DMS53 treated with DMSO at 0.1 percent for 48 hours (cell line): Measurements from ENCODE around the gene PRRG1.
"Not testable (repeated sequence)": the region's sequence is repeated elsewhere in the genome, so short reads cannot be mapped to it uniquely, and the experiment has no call there.

Experiments used
- DNase-seq: peaks from one replicate; lab custom pipeline; 2025; ENCODE audit not compliant: unreplicated experiment; lab: John Stamatoyannopoulos, UW

The PRRG1 gene

DNA sequence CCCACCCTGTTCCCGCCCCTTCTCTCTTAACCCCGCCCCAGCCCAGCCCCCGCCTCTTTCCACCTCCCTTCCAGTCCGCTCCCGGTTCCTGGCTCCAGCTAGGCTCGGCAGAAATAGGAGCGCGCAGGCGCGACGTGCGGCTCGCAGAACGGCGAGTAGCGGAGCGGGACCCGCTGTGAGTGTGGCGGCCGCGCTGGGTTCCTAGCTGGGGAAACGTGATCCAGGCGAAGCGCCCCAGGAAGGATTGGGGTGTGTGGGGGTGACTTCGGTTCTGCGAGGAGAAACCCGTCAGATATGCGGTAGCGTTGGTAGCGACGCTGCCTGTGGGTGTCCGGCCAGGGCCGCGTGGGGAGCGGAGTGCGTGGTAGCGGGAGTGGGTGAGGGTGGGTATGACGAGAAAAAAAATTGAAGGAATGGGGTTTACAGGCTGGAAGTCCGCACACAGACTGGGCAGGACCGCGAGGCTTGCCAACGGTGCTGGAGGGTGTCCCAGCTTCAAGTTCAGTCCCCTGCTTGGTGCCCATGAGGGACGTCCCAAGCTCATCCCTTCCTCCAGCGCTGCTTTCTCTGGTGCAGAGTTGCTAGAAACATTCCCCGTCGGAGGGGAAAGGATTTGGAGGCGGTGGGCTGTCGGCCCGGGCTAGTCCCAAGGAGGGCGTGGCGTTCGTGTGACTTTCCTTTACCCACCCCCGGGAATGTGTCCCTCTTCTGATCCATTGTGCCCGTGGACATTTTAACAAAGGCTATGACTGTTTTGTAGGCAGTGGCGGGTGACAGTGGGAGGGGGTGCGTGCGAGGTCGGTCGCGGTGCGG, at the start of gene PRRG1:
PRRG1 (plus strand) TSS at position 144 of the 813 bp plus-strand sequence. CDS start 56,886 bp downstream, outside the sequence.
- DNase-seq = peak; percentile 52

DNA sequence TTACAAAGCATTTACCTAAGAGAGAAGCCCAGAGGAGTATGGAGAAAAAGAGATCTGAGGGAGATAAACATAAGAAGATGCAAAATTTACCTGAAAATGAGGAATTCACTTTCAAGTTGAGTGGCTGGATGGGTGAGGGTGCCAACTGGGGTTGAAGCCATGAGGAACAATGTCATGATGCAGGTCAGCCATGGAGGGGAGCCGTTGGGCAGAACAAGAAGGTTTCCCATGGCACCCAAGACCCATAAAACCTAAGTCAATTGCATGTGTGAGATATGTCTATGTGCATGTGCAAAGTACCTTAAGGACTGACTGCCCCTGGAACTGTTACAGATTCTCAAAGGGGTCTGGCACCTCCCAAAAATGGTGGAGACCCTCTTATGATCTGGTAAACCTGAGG, 46.6 kb upstream of the PRRG1 start:
- peak; percentile 9 for DNase-seq

DNA sequence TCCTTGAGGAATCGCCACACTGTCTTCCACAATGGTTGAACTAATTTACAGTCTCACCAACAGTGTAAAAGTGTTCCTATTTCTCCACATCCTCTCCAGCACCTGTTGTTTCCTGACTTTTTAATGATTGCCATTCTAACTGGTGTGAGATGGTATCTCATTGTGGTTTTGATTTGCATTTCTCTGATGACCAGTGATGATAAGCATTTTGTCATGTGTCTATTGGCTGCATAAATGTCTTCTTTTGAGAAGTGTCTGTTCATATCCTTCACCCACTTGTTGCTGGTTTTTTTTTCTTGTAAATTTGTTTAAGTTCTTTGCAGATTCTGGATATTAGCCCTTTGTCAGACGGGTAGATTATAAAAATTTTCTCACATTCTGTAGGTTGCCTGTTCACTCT, 43.9 kb upstream of the PRRG1 start:
- DNase-seq = not testable (repeated sequence)

DNA sequence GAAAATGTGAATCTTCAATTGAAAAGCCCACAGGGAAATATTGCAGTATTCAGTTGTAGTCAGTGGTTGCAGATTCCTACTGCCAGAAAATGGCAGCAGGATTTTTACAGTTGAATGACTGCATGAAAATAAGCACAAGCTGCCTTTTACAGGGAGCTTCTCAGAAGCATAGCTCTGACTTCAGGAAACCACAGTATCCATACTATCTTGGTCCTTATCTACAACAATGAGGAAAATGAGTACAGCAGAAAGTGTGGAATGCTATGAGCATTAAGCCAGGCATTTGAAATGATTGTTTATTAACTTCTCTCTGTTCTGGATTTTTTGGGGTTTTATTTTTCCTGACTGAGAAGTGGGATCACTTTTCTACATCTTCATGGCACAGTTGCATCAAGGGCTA, 34.6 kb upstream of the PRRG1 start:
- no peak for DNase-seq

DNA sequence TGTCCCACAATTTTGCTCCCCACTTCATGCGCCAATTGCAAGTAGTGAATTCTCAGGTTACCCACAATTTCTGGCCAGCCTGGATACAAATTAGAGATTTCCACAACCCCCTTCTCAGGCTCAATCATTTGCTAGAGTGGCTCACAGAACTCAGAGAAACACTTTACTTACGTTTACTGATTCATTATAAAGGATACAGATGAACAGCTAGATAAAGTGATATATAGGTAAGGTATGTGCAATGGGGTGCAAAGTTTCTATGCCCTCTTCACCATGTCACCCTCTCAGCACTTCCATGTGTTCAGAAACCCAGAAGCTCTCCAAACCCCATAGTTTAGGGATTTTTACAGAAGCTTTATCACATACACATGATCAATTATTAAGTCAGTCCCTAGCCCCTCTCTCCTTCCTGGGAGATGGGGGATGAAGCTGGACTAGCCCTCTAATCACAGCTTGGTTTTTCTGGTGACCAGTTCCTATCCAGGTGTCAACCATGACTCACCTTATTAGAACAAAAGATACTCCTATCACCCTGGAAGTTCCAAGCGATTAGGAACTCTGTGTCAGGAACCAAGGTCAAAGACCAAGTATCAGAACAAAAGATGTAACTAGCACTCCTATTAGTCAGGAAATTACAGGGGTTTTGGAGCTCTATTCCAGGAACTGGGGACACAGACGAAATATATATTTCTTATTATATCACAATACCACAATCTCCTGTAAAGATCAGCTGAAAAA, 33.5 kb upstream of the PRRG1 start:
- DNase-seq = no peak

DNA sequence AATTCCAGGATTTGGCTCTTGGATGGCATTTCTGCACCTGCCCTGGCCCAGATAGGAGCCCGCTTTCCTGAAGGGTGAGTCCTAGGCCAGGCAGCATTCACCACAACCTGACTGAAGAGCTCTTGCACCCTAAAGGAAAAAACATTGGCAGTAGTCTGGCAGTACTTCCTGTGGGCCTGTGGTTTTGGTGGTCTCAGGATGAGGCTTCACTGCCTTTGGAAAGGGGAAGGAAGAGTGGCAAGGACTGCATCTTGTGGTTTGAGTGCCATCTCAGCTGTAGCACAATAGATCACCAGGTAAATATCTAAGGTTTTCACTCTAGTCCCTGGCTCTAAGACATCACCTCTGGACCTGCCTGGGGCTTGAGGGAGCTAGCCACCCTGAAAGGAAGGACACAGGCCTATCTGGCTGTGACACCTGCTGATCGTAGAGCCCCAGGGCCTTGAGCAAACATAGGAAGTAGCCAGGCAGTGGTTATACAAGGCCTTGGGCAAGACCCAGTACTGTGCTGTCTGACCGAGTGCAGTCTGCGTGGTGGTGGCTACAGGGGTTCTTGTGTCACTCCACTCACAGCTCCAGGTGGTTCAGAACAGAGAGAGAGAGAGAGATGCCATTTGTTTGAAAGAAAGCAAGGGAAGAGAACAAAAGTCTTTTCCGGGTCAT, 28.5 kb upstream of the PRRG1 start:
- DNase-seq = no peak

DNA sequence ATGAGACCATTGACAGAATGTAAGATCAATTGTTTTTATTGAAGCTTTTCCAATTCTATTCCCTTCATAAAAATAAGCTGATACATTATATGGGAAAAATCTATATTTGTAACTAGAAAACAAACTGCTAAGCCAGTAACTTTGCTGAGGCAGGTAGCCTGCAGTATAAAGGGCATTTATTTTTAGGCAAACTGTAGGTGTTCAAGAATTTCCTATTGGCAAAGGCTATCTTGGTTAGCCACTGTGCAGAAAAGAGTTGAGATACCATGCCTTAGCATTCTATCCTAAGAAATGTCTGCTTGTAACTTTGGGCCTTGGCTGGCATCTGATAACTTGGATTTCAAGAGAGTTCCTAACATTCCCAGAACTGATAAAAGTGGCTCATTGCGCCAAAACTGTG, 18.5 kb upstream of the PRRG1 start:
- no peak for DNase-seq

DNA sequence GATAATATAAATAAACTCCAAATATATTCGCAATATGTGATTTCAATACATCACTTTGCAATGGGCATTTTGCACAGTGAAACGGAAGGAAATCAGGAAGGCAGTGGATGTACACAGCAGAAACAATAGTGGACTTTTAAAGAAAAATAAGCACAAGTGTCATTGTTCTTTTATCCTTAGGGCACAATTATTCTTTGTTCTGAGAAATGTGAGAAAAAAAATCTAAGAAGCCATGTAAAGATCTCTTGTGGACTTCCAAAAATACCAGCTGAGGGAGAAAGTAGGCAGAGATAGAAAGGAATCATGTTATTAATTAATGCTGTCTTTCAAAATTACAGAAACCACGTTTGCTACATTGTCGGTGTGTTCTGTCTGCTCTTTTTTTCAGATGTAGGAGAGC, 17.6 kb upstream of the PRRG1 start:
- no peak for DNase-seq

DNA sequence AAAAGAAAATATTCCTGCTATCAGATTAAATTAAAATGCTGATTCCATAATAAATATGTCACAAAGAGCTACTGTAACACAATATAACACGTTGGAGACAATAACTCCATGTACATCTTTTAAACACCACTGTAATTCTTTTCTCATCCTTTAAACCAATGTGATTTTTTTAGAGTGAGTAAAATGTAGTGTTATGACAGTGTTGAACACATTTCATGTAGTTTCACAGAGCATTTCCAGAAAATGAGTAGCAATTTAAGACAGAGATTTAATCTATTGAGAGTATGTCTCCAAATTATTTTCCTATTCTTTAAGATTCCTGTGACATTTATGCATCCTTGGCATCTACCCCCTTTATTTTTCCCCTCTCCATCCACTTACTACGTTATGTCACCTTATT, 17.1 kb upstream of the PRRG1 start:
- no peak for DNase-seq

DNA sequence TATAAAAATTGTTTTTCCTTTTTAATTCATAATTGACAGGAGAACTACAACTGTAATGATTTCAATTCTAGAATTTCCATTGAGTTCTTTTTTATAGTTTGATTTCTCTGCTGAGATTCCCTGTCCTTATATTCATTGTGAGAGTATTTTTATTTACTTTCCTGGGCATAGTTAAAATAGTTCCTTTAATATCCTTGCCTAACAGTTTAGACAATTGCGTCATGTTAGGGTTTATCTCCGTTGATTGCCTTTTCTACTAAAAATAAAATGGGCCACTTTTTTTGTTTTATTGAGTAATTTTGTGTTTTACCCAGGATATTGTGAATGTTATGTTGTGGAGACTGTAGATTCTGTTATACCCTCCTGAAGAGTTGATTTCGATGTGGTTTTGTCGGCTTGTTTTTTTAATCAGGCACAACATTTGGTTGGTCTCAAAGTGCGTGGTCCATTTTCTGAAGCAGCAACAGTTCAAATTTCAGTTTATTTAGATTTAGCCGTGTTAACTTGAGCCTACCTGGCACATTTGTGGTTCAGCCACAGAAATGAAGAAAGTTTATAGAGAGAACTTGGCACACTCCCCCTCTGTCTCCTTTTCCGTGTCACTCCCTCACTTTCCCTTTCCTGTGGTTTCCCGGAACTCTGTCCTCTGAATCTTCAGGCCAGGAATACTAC, 16.0 kb upstream of the PRRG1 start:
- DNase-seq = no peak

DNA sequence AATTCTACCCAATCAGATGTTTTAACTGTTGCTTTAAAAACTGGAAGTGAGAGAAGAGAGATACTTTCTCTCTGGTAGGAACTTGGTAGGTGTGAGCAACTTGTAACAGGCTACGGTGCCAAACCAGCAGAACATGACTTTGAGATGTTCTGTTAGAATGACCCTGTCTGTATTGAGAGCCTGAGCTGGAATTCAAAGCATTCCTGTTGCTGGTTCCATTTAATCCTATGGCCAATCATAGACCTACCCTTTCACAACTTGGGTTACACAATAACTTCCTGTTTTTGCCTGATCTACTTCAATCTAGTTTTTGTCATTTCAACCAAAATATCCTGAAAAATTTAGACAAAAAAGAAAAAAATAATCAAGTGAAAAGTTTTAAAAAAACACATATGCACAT, 1.7 kb upstream of the PRRG1 start:
- DNase-seq = no peak

DNA sequence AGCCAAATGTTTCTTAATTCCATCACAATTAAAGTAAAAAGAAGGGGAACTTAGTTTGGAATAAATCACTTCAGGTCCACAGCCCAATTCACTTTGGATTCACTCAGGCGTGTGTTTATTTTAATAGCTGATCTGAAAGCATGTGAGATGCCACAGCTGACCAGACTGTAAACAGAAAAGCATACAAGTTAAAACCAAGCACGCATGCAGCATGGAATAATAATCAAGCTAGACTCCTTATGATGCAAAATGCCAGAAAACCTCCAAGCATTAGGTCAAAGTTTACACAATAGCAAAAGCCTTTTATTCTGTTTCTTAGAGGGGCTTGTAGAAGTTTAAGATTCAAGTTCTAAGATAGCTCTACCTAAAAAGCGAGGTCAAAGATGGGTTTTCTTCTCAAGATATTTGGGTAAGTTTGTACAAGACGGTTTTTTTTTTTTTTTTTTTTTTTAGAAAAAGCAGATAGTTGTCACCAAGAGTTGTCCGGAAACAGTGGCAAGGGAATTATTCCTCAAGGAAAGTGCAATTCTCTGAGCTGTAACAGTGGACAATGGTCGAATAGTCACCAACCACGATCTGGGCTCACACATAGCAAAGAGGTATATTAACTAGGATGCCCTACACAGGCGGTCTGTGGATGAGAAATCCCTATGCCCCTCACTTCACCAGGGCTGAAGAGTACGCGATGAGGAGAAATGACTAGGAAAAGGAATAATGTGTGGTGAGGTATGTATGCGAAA, 763 bp upstream of the PRRG1 start:
- no peak for DNase-seq

DNA sequence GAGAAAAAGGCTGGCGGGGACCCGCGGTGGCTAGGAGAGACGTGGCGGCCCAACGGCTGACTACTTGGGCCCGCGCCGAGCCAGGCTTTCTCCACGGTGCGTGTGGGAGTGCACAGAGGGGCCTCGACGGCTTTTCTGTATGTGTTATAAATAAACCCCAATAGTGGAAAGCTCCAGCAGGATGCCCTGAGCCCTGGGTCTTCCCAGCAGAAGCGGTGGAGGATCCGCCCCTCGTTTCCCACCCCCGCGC, 268 bp upstream of the PRRG1 start:
- no peak for DNase-seq

DNA sequence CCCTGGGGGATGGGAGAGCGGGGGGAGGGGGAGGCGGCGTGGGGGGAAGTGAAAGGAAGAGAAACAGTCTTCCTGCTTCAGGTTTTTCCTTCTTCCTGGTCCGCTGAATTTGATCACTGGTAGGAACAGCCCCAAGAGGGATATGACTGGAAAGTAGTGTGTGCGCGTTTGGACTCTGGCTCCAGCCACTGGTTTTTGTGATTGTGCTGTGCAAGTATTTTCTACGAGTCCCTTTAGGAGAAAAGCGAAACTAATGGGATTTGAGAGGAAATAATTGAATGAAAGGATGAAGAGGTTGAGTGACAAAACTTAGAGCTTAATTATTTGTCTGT, 836 bp downstream of the PRRG1 start:
- peak; percentile 3 for DNase-seq

DNA sequence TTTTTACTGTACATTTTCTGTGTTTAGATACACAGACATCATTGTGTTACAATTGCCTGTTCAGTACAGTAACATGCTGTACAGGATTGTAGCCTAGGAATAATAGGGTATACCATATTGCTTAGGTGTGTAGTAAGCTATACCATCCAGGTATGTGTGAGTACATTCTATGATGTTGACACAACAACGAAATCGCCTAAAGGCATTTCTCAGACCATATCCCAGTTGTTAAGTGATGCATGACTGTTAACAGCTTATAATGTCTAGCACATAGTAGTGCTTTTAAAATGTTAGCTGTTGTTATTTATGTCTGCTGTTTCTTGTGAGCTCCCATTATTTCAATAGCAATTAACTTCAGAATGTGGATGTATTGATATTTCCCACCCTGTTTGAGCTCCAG, 4.5 kb downstream of the PRRG1 start:
- no peak for DNase-seq

DNA sequence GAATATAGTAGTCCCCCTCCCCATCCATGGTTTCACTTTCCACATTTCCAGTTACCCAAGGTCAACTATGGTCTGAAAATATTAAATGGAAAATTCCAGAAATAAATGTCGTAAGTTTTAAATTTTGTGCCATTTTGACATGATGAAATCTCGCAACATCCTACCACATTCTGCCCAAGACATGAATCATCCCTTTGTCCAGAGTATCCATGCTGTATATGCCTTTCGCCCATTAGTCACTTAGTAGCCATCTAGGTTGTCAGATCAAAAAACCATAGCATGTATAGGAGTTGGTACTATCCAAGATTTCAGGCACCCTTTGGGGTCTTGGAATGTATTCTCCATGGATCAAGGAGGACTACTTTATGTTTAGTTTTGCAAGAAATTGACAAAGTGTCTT, 8.3 kb downstream of the PRRG1 start:
- DNase-seq = no peak

DNA sequence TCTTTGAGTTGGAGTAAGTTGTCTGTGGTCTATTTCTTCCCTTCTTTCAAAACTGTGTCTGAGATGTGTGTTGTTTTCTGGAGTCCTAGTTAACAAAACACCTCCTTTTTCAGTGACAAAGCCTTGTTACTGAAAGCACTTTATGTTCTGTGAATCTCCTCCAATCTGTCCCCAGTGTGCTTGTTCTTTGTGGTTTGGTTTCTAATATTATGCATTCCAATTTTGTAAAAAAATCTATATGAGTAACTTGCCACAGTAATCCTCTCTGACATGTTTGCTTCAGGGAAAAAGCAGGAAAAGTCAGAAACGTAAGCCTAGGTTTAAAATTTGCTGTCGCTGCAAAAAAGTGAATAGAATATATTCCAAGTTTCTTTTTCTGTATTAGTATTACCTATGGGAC, 12.4 kb downstream of the PRRG1 start:
- DNase-seq = no peak

DNA sequence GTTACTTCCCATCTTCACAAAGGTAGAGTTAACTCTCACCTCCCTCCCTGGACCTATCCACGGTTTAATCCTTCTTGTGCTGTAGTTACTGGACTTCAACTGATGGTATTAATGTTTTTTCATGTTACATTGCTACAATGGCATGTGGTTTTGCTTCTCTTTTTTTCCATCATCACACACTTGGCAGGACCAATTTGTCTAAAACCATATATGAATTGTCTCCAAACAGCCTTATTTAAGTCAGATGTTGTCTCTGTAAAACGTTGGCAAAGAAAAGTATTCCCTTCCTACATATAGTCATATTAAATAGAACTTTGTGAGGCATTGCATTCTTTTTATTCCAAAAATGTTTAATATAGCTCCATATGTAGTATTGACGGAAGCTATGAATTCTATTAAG, 15.5 kb downstream of the PRRG1 start:
- DNase-seq = no peak

DNA sequence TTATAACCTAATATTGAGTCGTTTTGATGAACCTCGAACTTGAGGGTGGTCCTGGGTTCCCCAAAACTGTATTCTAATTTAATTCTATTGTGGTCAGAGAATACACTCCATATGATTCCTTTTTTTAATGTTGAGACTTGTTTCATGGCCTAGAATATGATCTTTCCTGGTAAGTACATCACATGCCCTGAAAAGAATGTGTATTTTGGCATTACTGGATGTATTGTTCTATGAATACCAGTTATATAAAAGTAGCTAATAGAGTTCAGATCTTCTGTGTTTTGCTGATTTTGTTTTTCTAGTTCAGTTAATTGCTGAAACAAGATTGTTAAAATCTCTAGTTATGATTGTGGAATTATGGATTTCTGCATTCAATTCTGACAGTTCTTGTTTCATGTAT, 18.8 kb downstream of the PRRG1 start:
- no peak for DNase-seq

DNA sequence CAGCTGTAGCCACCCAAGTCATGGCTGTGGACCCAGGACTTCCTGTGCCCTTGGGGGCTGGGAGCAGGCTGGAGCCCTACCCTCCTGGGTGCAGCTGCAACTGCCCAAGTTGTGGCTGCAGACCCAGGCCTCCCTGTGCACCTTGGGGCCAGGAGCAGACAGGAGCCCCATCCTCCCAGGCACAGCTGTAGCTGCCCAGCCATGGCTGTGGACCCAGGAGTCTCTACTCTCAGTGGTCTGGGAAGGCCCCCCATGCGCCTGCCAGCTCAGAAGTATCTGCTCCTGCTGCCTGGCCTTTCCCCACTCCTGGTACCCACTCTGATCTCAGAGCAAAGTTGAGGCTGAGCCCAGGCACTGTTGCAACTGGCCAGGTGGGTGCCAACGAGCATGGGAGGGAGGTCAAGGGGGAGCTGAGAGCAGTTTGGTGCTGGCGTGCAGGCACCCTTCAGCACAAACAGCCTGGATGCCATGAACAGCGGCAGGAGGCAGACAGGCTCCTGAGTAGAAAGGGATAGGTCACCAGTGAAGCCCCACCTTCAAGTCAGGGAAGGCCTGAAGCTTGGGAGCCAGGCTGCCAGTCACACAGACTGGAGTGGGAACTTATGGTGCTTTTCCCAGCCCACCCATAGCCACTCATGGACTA, 21.5 kb downstream of the PRRG1 start:
- DNase-seq = no peak

DNA sequence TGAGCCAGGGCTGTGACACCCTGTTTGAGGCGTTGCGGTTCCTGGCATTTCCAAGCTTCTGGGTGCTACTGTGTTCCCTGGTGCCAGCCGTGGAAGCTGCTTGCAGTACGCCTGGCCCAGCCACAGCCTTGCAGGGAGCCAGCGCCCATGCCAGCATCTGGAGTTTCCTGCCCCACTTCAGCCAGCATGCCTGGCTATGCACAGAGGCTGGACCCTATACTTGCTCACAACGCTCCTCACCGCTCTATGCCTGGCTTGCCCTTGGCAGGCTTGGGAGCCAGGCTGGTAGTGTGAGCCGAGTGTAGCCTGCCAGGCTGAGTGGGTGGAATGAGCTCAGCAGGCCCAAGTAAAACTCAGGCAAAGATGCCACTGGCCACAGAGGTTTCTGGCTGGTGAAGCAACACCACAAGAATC, 22.4 kb downstream of the PRRG1 start:
- DNase-seq = no peak
